ENCODE results near the gene LRRC75A. TPM values are rescaled to one million over a fixed set of nuclear protein-coding genes. Genes with fewer than 3 reads are reported as not detected.

The LRRC75A gene
- total and polyA plus RNA-seq, 2 experiments from 2014 or later, result 10.7 to 18.0 TPM

- Histone ChIP-seq H3K36me3 (replicated peaks; ENCODE audit: insufficient read depth, low read depth) (no peaks in the 10 kb centered on the region), H3K9me3 (ENCODE audit: low read depth) (no peaks in the 10 kb centered on the region), H3K4me1 (ENCODE audit: insufficient read depth) (peaks cover 67% of the 10 kb centered on the region), H4K20me1 (ENCODE audit: insufficient read depth, poor library complexity, severe bottlenecking) (no peaks in the 10 kb centered on the region), H2AFZ (no peak overlapping the region), H3K27ac (peak overlapping the region; percentile 97), H3K9me2 (replicated peaks; ENCODE audit: insufficient read depth) (no peaks in the 10 kb centered on the region), H3K79me2 (peaks cover 15% of the 10 kb centered on the region), H3K27me3 (no peaks in the 10 kb centered on the region), H3K4me2 (peak overlapping the region; percentile 33), H3K4me3 (no peak overlapping the region)
- 81% methylated on average over 12 of the region's 12 CpGs for WGBS (ENCODE audit: low lambda C conversion rate, missing lambda C conversion rate)
- TF ChIP-seq CTCF (IDR thresholded peaks at IDR 0.05; ENCODE audit: poor library complexity) (no peak), EZH2 (IDR thresholded peaks at IDR 0.05; ENCODE audit: borderline replicate concordance) (no peak), EZH2phosphoT487 (IDR thresholded peaks at IDR 0.05; ENCODE audit: low read depth, severe bottlenecking, unreplicated experiment) (no peak)
- no peak for DNase-seq (ENCODE audit: low spot score)
Observed at GRCh38 chr17:16464303-16465051, 27.5 kb downstream of the LRRC75A start.

- Histone ChIP-seq H3K36me3 (replicated peaks; ENCODE audit: insufficient read depth, low read depth) (no peaks in the 10 kb centered on the region), H4K20me1 (ENCODE audit: insufficient read depth, poor library complexity, severe bottlenecking) (no peaks in the 10 kb centered on the region), H2AFZ (no peak overlapping the region), H3K9me3 (ENCODE audit: low read depth) (no peaks in the 10 kb centered on the region), H3K27ac (peak overlapping the region; percentile 97), H3K79me2 (peaks cover 15% of the 10 kb centered on the region), H3K27me3 (no peaks in the 10 kb centered on the region), H3K4me2 (peak overlapping the region; percentile 33), H3K4me1 (ENCODE audit: insufficient read depth) (peaks cover 59% of the 10 kb centered on the region), H3K9me2 (replicated peaks; ENCODE audit: insufficient read depth) (no peaks in the 10 kb centered on the region), H3K4me3 (no peak overlapping the region)
- WGBS (ENCODE audit: low lambda C conversion rate, missing lambda C conversion rate), result 57% methylated on average over 13 of the region's 13 CpGs
- peak; percentile 73 for DNase-seq (ENCODE audit: low spot score)
- peak; percentile 14 for TF ChIP-seq CTCF (IDR thresholded peaks at IDR 0.05; ENCODE audit: poor library complexity)
- TF ChIP-seq EZH2phosphoT487 (IDR thresholded peaks at IDR 0.05; ENCODE audit: low read depth, severe bottlenecking, unreplicated experiment), result no peak
Observed at GRCh38 chr17:16463358-16464302, 28.4 kb downstream of the LRRC75A start.

GRCh38 chr17:16462070-16462864 is 29.7 kb downstream of the LRRC75A start:
- H3K36me3 ChIP-seq (replicated peaks; ENCODE audit: insufficient read depth, low read depth), result no peaks in the 10 kb centered on the region
- TF ChIP-seq CTCF (IDR thresholded peaks at IDR 0.05; ENCODE audit: poor library complexity) (no peak), EZH2 (IDR thresholded peaks at IDR 0.05; ENCODE audit: borderline replicate concordance) (no peak), EZH2phosphoT487 (IDR thresholded peaks at IDR 0.05; ENCODE audit: low read depth, severe bottlenecking, unreplicated experiment) (no peak)
- H3K4me3 ChIP-seq, result no peak overlapping the region
- no peaks in the 10 kb centered on the region for H4K20me1 ChIP-seq (ENCODE audit: insufficient read depth, poor library complexity, severe bottlenecking)
- H3K27me3 ChIP-seq, result no peaks in the 10 kb centered on the region
- no peaks in the 10 kb centered on the region for H3K9me2 ChIP-seq (replicated peaks; ENCODE audit: insufficient read depth)
- no peak for DNase-seq (ENCODE audit: low spot score)
- H3K4me2 ChIP-seq, result no peak overlapping the region
- WGBS (ENCODE audit: low lambda C conversion rate, missing lambda C conversion rate), result 92% methylated on average over 20 of the region's 20 CpGs
- peaks cover 45% of the 10 kb centered on the region for H3K4me1 ChIP-seq (ENCODE audit: insufficient read depth)
- H3K27ac ChIP-seq, result peak overlapping the region; percentile 97
- no peaks in the 10 kb centered on the region for H3K9me3 ChIP-seq (ENCODE audit: low read depth)
- peaks cover 14% of the 10 kb centered on the region for H3K79me2 ChIP-seq
- H2AFZ ChIP-seq, result no peak overlapping the region
